GM11168 (cell line): ENCODE measurements around the gene STARD4.

Experiments
- in situ Hi-C: fragments of 300-500 bp; cut with MboI; formaldehyde crosslinking; loops from one replicate; pipeline ENCODE4 v1.12.0; 2022; ENCODE audit warnings: low sequenced_read_pairs; ENCODE audit not compliant: unreplicated experiment

Gene STARD4

DNA sequence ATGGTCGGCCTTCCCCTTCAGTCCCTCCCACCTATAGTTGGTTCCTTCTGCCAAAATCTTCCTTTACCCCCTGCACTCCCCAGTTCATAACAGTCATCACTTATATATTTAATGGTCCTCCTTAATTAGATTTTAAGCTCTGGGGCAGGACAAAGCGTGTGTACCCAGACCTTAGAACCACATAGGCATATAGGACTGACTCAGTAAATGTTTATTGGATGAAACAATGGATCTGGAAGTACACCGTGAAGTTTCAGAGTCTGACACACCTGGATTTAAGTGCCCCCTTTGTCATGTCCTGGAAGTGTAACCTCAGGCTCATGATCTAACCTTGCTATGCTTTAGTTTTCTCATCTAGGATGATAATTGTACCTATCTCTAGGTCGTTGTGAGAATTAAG is 32.0 kb downstream of the STARD4 start:
- in situ Hi-C loops: no loop called here

DNA sequence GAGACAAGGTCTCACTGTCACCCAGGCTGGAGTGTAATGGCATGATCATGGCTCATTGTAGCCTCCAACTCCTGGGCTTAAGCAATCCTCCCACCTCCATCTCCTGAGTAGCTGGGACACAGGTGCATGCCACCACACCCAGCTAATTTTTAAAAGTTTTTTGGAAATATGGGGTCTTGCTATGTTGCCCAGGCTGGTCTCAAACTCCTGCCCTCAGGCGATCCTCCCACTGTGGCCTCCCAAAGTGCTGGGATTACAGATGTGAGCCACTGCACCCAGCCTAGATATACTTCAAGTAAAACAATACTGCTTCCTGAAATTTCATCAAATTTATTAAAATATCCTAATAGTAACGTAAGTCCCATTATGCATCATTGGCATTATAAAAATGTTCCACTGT is 33.4 kb downstream of the STARD4 start:
- in situ Hi-C loops: no loop called here

DNA sequence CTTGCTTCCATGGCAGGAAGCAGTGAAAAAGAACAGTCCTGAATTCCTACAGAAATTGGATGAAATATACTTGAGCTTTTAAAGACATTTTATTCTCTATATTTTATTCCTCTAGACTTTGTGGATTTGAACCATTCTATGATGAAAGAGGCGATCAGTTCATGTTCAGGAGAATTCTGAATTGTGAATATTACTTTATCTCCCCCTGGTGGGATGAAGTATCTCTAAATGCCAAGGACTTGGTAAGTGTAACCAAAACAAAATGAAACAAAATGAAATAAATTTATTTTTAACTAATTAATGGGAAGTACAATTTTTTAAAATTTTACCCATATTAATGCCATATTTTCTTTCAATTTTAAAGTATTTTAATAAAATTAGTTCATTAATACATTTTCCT is 34.1 kb downstream of the STARD4 start:
- in situ Hi-C loops: no loop called here

DNA sequence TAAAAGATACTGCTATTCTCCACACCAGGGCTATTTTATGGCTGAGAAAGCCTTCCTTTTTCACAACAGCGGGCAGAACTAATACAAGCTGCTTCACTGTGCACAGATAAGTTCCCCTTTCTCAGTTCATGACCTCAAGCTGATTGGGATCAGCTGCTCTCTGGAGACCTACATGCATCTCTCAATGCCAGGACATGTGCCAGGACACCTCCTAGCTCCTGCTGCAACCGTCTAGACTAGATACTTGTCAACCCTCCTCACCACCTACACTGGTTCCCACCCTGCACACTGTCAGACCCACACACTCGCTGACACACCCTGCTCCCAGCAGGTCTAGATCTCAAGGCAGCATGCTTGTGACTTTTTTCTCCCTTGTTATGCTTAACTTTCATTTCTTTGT is 39.8 kb downstream of the STARD4 start:
- in situ Hi-C loops: no loop called here

DNA sequence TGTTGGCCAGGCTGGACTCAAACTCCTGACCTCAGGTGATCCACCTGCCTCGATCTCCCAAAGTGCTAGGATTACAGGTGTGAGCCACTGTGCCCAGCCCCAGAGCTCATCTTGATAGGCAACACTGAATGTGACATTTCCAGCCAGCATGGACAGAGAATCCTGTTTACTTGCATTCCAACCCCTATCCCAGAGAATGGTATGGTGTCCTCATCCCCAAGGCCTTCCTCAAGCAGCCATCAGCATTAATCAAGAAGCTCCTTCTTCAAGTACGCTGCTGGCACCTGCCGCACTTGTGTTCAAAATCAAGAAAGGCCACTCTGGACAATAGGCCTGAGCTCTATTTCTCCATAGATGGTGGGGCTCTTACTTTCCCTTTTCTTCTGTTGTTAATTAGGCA is 40.2 kb downstream of the STARD4 start:
- in situ Hi-C loops: no loop called here

DNA sequence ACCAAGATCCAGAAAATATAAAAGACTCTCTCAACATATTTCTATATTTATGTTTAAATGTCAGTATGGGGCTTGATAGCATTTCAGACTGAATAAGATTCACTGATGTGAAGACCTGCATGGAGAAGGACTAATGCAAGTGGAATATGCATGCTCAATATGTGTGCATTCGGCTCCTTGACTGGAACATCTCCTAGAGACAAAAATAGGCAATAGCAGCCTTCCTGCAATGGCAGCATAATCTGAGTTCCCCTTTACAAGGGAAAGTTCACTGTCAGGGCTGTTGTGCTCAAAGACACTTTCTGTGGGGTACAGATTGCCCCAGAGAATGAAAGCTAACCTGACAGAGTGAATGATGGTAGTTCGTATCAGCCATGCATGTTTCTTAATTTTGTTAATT is 42.4 kb downstream of the STARD4 start:
- in situ Hi-C loops: loop anchor here (10.0 kb wide), 1 partner anchor 305 kb away; no protein-coding TSS in a partner anchor

DNA sequence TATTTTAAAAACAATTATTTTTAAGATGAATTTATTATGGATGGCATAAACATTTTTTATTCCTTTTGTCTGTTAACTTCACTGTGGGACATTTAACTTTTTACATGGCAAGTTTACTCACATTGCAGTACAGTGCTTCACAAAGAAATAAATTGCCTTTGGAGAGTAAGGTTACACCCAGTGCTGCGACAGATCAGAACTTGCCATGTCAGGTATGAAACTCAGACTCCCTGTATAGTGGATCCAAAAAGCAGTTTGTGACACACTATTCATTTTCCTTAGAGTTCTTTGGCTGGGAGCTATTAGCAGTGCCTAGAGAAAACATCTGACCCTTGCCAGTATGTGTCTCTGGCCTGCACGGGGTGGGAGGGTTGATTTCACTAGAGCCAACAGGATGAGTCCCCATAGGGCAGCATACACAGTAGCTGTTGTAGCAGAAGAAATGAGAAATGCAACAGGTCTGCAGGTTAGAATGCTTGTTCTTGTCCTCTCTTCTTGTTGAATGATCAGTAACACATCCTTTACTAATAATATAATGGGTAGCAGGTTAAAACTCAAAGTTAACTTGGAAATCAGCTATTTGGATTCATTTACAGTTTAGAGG is 42.9 kb downstream of the STARD4 start:
- in situ Hi-C loops: loop anchor here (10.0 kb wide), 1 partner anchor 305 kb away; no protein-coding TSS in a partner anchor

DNA sequence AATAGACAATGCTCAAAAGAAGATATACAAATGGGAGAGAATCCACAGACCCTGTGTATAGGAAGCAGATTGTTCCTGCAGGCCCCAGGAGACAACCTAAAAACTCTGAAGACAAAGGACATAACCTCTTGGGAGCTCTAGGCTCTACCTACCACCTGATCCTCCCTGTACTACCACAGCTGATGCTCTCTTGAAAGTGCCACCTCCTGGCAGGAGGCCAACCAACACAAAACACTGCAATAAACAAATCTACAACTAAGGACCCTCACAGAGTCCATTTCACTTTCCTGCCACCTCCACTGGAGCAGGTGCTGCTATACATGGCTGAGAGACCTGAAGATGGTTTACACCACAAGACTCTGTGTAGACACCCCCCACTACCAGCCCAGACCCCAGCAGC is 49.0 kb downstream of the STARD4 start:
- in situ Hi-C loops: loop anchor here (10.0 kb wide), 1 partner anchor 299 kb away; no protein-coding TSS in a partner anchor

DNA sequence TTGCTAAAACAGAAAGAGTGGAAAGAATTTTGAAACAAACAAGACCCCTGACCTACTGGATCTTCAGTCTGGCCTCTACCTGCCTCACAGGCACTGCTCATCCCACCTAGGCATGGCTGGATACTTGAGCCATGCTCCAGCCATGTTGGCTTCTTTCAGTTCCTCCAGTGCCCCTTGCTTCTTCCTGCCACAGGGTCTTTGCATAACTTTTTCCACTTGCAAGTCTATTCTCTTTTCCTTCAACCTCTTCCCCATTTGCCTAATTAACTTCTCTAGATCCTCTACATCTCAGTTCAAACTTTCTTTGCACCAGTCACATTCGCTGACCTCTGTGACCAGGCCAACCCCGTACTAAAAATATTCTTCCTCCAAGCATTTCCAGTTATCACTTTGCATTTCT is 50.4 kb downstream of the STARD4 start:
- in situ Hi-C loops: loop anchor here (10.0 kb wide), 1 partner anchor 297 kb away; no protein-coding TSS in a partner anchor

DNA sequence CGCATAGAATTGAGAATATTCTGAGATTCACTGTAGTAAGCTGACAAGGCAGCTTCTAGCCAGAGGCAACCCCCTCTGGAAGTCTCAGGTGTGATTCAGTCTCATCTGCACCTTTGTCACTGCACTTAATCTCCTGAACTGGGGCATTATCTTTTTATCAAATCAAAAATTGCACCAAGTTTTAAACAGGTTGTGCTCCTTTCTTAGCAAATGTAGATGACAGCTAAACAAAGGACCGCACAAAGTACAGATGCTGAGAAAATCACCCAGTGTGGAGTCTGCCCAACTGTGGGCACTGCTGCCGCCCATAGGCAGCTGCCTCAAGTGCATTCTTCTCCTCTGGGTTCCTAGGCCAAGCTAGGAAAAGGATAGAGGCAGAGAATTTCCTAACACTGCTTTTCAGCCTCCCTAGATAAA is 51.1 kb downstream of the STARD4 start:
- in situ Hi-C loops: loop anchor here (10.0 kb wide), 1 partner anchor 296 kb away; no protein-coding TSS in a partner anchor

DNA sequence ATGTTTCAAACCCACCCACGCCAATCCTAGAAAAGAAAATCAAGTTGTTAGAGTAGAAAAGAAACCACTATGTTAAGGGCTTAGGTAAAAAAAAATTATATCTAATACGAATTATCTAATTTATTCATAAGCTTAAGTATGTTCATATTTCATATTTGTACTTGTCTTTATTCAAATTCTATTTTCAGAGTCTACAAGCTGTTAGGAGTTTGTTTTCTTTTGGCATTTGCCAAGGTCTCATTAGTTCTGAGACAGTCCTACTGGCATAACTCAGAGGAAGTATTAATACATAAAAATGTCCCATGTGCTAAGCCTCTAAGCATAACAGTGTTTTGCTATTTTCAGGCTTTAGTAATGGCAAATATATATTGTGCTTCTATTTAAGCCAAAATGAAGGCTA is 57.6 kb downstream of the STARD4 start:
- in situ Hi-C loops: no loop called here

DNA sequence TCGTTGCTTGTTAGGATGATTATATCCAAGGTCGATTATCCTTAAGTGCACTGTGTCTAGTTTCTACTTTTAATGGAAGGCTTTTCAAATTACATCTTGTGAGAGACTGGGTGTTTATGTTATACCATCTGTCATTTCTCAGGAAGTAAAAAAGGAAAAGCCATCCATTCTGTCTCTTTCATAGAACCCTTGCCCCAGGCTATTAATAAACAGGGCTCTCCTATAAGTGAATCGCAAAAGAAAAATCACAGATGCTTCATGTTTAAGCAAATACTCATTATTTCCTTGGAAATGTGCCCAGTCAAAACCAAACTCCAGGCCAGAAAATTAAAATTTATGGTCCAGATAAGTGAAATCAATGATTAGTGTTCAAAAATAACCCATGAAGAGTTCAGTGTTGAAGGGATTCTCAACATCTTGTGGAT is 58.1 kb downstream of the STARD4 start:
- in situ Hi-C loops: no loop called here

DNA sequence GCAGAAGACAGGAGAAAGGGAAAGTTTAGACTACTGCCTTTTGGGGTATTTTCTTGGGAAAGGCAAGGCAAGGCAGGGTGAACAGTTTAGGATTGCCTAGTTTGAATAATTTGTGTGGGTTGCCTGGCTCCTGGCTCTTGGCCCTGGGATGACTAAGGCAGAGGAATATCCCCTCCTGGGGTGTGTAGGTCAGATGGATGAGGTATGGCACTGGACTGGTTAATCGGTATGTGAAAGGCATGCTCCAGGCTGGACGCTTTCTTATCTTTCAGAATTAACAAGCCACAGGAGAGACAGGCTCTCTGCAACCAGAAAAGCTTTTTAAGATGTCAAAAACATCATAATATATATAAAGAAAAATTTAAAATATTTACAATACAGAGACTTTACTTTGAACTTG is 58.6 kb downstream of the STARD4 start:
- in situ Hi-C loops: no loop called here

DNA sequence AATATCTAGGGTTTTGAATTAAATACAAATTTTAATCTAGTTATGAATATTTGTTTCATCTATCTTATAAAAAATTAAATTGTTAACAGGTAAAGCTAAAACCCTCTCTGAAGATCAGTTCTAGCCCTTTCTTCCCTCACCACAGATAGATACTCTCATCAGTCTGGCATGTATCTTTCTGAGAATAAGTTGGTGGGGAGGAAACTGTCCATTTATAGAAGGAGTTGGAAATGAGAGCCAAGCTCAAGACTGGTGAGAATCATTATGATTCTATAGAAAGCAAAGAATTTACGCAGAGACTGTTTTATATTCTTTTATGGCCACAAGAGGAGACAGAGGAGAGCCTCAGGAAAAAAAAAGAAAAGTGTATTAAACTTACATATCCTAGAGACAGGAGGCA is 59.0 kb downstream of the STARD4 start:
- in situ Hi-C loops: no loop called here

DNA sequence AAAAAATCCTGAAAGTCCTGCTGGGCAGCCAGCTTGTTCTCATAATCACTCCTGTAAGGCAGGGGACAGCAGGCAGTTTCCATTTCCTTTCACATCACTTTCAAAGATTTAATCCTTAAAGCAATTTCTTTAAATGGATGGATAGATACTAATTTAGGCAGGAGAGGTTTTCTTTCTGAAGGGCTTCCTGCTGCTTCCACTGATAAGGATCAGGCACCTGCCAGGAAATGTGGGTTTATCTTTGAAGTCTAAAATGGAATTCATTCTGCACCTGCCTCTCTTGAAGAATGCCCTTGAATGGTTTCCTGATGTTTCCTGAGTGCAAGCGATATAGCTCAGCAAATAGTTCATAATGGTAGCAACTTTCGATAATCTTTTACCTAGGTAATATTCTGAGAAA is 64.5 kb downstream of the STARD4 start:
- in situ Hi-C loops: no loop called here

DNA sequence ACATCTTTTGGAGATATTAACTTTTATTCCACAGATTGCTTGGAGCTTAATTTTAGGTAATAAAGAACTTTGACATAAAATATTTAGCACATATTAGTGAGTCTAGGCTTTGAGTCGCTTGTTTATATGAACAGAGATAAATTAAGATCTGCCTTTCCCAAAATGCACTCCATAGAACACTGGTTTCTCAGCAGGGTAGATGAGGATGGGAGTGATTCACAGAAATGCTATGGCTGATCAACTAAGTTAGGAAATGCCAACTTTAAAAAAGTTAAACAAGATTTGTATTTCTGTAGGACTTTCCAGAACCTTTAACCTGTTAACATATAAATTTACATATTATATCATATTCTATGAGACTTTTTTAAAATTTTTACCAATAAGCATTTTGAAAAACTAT is 65.2 kb downstream of the STARD4 start:
- in situ Hi-C loops: no loop called here
